Measurements from ENCODE around the gene VASH1.

VASH1 gene

DNA sequence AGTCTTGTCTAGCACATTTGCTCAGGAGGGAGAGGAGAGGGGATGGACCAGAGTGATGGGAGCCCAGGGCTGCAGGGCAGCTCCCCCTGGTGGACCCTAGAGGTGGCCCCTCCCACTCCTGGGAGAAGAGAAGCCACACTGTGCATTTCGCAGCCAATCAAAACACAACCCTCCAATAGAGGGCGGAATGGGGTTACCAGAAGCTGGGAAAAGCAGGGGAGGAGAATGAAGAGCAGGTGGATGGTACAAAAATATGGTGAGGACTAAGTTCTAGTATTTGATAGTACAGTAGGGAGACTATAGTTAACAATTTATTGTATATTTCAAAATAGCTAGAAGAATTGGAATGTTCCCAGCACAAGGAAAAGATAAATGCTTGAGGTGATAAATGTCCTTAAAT lies 23.6 kb downstream of the VASH1 start:
- peak; percentile 45 for DNase-seq (ENCODE audit: low spot score)

DNA sequence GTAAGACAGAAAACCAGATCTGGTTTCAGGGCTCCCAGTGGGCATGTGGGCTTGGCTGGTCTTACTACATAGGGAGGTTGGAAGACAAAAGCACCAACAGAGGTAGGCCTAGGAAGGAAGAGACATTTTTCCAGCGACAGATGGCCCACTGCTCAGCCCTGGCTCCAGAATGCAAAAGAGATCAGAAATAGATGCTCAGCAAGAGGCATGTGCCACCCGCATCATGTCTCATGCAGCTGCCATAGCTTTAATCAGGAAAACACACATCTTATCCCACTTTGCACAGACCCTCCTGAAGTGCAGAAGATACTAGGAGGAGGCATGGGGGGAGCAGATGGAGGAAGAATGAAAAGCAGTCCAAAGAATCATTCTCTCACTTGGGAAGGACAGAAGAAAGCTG lies 25.3 kb downstream of the VASH1 start:
- DNase-seq (ENCODE audit: low spot score): no peak

DNA sequence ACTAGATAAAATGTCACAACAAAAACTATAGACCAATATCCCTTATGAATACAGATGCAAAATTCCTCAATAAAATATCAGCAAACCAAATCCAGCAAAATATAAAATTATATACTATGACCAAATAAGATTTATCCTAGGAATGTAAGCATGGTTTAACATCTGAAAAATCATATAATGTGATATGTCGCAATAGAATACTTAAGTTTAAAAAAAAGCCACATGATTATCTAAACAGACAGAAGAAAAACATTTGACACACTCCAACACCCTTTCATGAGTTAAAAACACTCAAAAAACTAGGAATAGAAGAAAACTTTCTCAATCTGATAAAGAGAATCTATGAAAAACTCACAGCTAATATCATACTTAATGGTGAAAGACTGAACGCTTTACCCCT lies 31.2 kb downstream of the VASH1 start:
- no peak for DNase-seq (ENCODE audit: low spot score)

DNA sequence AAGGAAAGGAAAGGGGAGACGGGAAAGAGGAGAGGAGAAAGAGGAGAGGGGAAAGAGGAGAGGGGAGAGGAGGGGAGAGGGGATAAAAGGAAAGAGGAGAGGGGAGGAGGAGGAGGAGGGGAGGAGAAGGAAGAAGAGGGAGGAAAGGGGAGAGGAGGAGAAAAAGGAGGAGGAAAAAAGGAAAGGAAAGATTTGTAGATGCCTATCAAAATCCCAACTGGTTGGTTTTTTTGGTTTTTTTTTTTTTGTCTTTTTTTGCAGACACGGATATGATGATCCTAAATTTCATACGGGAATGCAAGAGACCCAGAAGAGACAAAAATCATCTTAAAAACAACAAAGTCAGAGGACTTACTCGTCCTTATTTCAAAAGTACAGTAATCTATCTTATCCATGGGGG lies 32.1 kb downstream of the VASH1 start:
- DNase-seq (ENCODE audit: low spot score): no peak

DNA sequence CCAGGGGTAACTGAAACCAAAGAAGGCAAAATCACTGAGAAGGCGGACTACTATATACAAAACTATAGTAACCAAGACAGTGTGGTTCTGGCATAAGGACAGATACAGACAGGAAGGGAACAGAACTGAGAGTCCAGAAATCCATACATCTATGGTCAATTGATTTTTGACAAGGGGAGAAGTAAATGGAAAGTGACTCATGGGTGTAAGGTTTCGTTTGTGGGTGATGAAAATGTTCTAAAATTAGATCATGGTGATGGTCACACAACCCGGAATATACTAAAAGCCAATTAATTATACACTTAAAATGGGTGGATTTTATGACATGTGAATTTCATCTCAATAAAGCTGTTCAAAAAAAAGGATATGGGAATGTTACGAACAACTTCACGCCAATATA lies 32.7 kb downstream of the VASH1 start:
- no peak for DNase-seq (ENCODE audit: low spot score)

DNA sequence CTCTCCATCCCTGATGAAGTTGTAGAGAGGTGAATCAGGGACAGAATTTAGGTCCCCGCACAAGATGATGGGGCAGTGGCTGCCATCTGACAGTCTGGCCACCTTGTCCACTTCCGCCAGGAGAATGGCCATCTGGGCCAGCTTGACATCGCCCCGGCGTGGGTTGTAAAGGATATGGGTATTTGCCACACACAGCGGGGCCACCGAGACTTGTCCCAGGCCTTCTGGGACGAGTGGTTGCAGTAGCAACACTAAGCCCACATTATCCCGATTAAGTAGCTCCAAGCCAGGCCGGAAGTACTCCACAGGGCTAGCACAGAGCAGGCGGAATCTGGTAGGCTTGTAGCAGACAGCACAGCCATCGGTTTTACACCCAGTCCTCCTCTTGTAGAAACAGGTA lies 45.2 kb downstream of the VASH1 start:
- DNase-seq (ENCODE audit: low spot score): no peak

DNA sequence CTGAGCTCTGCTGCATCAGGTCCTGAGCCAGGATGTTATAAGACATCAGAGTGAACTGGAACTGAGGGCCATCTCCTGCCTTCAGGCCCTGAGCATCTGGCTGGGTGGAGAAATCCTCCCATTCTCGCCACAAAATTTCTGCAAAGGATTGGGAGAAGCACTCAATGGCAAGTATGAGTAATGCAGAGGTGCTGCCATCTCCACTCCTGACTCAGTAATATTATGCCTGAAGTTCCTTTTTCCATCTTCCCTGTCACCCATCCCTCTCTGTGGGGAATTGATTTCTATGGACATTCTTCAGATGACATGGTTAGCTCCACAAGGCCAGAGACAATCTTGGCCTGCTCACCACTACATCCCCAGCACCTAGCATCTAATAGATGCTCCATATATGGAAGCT lies 46.7 kb downstream of the VASH1 start:
- no peak for DNase-seq (ENCODE audit: low spot score)

DNA sequence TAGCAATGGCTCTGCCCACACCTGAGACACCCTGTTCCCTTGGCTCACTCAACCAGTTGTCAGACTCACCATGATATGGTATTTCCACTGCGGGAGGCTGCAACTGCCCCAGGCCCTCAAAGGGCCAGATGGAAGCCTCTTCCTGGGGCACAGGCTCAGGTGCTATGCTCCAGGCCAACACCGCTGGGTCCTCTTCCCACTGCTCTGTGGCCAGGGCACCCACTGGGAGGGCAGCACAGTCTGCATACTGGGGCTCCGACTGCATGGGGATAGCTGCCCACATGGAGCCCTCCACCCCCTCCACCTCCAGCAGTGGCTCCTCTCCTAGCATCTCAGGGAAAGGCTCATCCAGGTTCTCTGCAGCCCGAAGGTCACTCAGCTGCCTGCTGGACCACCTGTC lies 47.7 kb downstream of the VASH1 start:
- no peak for DNase-seq (ENCODE audit: low spot score)

DNA sequence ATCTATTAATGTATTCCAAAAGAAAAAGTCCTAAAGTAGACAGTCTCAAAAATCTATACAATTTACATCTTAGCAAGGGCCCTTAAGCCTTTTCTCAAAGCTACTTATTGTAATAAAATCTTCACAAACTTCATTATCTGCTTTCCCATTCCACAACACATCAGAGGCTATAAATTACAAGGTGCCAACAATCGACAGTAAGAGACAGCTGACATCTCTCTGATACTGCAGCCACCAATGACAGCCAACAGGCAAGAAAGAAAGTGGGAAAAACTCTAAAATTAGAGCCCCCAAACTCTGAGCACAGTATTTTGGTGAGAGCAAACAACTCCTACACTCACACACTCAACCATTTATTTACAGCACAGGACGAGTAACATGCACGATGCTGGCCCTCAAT lies 49.3 kb downstream of the VASH1 start:
- DNase-seq (ENCODE audit: low spot score): no peak

DNA sequence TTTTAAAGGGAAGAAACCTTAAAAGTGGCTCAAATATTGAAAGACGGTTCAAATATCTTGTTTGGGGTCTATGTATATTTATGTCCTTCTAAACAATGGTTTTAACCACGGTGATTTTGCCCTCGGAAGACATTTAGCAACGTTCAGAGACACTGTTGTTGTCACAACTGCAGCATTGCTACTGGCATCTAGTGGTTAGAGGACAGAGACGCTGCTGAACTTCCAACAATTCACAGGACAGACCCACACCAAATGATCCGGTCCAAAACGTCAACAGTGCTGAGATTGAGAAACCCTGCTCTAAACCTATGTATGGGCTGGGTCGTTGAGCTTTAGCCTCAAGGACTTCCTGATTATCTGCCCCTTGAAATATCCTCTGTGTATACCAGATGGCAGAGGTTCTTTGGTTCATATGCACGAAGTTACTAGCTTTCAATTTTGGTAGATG lies 49.7 kb downstream of the VASH1 start:
- DNase-seq (ENCODE audit: low spot score): peak; percentile 19

DNA sequence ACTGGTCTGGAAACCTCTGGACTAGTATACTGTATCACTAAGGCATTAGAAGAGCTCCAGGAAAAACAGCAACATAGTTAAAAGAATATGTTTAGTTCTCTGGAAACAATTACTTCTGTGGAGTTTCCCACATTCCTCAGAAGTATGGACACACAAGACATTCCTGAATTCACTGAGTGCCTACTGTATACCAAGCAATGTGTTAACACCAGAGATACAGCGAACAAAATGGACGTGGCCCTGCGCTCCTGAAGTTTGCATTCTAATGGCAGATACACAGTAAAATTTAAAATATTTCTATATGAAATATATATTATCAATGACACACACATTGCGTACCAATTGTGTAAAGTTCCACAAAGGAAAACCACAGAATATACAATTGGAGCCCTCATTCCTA lies 50.3 kb downstream of the VASH1 start:
- DNase-seq (ENCODE audit: low spot score): no peak

DNA sequence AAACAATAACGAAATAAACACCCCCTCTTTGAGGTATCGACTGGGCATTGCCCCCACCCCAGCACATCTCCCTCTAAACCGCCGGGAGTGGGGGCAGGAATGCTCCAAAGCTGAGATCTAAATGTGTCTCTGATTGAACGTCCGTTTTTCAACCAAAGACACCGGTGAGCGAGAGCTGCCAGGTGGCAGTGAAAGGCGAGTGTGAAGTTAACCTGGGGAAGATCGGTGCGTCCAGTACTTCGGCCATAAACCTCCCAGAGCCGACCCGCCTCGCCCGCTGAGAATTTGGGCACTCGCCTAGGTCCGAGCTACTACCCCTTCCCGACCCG lies 50.8 kb downstream of the VASH1 start:
- DNase-seq (ENCODE audit: low spot score): no peak

DNA sequence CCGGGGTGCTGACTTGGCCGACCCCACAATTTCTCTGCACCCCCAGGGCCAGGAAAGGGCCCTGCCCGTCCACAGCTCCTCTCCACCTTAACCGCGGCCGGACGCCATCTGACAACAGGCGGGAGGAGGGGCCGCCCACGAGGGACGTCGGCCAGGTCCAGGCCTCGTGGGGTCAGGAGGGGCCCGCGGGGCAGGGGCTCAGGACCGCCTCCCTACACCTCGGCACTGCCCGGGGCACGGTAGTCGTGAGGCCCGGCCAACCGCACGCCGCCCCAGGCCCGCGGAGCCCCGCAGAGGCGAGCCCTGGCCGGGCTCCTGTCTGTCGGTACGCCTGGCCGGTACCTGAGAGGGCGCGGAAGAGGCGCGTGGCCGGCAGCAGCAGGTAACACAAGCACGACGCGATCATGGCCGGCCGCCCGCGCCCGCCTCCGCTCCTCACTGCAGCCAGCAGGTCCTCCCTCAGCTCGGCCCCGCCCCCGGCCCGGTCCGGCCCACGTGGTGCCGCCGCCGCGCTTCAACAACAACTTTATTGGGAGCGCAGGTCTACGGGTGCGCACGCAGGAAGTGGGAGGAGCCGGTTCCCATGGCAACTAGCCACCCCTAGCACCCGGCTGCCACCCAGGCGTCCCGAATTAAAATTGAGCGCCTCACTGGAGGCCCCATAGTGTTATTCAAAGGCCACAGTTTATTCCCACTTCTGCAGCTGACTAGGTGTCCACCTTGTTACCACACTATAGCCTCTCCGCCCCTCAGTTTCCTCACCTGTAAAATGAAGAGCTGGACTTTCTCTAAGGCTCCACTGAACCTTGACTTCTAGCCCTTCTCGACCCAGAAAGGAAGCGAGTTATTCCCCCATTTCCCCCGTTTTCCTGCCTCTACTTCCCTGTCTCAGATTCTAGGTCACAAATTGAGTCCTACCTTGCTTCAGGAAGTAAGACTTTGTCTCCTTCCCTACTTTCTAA lies 51.4 kb downstream of the VASH1 start, which contains the start of gene ANGEL1:
Gene ANGEL1, minus strand, starts transcription at position 461 of the 962 bp plus-strand sequence. Its CDS starts 55 bp downstream, at position 406.
- DNase-seq (ENCODE audit: low spot score): peak; percentile 96

DNA sequence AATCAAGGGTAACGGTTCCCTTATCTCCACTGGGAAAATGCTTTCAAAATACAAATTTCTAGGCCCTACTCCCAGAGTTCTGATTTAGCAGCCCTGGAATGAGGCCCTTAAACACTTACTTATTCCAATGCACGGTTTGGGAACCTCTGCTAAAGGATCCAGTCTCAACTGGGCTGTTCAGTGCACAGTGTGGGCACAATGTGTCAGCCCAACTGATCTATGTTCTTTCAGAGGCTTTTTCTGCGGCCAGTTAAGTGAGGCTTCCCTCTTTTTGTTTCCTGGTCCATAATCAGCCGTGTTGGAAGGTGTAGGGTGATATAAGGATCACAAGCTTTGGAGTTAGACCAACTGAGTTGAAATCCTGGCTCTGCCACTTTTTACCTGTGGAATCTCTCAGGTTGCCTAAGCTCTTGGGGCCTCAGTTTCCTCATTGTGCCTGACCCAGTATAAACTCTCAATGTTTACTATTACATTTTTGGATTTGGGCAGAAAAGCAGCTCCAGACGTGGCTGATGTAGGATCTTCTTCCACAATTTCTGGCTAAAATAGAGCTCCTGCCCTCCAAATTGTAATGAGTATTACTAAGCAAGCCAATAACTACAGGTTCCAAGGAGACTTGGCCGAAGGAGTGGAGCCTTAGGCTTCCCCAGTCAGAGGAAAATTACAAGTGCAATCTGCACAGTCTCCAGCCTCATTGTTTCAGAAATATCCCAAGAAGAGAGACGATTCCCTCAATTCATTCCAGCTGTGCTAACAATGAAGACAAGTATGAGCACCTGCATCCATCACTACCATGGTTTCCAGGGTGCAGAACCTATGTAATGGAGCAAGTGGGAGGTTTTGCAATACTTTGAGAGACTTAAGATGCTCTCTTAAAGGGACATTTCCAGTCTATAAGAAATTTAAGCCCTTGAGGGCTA lies 53.7 kb downstream of the VASH1 start:
- DNase-seq (ENCODE audit: low spot score): no peak

DNA sequence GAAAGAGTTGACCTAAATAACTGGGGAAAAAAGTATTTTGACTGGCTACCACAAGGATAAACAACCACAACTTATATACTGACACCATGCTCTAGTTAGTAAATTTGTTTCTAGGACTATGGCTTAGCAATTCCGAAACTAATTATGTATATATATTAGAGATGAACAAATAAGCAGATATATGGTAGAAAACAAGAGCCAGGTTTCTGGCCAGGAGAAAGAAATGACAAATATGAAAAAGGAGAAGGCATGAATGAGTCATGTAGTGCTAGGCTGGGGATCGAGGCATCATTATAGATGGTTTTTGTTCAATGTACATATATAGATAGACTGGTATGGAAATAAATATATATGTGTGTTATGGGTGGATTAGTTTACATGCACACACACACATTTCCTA lies 59.4 kb downstream of the VASH1 start:
- no peak for DNase-seq (ENCODE audit: low spot score)

DNA sequence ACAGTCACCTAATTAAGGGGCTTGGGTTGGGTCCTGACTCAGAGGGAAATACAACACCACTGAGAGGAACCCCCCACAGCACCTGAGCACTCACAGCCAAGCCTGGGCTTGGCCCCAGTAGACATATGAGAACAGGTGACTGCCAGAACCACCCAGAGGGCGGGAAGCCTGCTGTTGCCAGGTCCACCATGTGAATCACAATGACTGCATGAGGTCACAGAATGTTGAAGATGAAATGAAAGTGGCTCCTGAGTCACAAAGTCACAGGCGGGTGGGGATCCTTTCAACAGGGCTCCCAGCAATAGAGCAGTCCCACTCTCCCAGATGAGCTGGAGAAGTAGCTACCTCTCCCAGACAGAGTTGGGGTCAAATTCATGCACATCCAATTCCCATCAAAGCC lies 64.9 kb downstream of the VASH1 start, which contains the start of gene LRRC74A:
Gene LRRC74A, plus strand, starts transcription at position 287 of the 400 bp plus-strand sequence. CDS start 290 bp downstream, outside the sequence.
- DNase-seq (ENCODE audit: low spot score): no peak

DNA sequence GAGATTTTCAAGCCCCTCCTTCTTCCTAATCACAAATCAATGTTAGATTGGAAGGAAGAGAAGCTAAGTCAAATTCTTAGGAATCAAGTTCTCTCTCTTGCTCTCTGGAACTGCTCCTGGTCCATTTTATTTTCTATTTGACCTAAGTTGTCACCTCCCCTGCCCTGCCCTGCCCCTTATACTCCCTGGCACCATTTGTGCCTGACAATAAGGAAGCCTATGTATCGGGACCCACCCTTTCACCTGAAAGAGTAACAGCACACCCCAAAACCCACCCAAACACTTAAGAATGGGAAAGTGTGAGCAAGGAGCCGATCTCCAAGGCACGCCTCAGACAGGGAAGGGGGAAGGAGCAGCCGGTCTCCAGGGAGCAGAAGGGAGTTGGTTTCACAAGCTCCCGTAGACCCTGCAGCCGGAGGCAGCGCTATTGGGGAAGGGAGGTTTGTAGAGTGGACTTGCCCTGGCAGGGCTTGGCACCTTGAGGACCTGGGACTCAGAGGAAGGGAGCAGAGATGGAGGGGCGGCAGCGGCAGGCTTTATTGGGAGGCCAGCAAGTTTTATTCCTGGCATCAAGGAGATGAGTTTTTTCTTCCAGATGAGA lies 66.5 kb downstream of the VASH1 start:
- DNase-seq (ENCODE audit: low spot score): no peak

DNA sequence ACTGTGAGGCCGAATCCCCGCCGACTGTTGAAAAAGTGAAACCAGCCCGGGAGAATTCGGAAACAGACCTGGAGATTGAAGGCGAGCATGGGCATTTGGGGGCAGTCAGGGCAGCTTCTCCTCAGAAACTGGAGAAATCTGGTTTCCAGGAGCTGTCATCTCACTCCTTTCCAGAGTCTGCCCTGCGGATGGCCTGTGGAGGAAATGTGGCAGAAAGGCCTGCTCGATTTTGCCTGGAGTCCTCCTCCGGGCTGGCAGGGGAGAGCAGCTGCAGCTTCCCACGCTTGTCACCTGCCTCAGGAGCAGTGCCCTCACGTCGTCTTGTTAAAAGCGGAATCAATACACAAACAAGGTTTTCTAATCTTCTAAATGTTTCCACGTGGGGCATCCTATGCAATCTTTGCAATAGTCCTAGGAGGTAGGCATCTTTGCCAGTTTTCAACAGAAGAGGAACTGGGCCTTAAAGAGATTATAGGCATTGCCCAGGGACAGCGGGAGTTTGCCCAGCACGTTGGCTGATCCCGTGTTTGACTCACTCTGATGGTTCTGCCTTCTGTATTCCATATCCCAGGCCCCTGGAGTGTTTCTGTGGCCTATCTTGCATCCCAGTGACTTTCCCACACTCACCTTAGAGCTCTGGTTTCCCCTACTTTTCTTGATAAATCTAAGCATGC lies 67.2 kb downstream of the VASH1 start:
- no peak for DNase-seq (ENCODE audit: low spot score)

DNA sequence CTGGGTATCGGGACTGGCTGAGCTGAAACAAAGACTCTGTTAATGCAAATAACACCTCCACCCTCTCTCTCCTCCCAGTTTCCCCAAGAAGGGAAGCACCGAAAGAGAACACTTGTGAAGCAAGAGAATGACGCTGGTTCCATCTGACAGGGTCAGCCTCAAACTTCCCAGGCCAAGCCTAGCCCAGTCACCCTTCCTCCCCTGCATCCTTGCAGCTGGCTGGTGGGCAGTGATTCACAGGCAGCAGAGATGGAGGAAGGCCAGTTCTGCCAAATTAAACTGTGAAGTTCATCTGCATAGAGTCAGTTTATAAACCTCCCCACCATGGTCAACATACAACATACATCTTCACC lies 67.7 kb downstream of the VASH1 start:
- no peak for DNase-seq (ENCODE audit: low spot score)

DNA sequence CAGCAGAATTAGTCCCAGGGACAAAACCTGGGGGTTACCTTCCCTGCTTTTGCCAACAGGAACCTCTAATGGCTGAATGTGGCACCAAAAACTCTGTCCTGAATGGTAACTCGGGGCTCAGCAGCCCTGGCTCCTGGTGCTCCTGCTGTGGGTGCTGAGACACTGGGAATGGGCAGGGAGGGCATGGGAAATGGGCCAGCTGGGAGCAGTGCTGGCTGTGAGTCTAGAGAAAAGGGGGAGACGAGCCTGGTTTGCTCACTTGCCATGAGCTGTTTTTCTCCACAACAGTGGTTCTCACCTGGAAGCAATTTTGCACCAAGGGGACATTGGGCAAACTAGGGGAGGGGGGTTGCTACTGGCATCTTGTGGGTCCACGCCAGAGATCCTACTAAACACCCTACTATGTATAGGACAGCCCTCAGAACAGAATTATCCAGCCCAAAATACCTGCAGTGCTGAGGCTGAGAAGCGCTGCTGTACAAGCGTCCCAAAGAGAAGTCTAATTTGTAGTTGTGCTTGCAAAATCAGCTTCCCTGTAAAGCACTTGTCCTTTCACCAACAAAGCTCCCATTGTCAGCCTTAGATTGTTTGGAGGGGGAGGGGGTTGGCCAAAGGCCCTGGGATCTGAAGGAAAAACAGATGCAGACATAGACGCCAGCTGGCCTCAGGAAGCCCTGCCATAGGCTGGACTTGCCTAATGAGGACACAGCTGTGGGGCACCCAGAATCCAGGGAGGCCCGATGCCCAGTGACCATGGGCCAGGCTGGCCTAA lies 68.6 kb downstream of the VASH1 start:
- no peak for DNase-seq (ENCODE audit: low spot score)

DNA sequence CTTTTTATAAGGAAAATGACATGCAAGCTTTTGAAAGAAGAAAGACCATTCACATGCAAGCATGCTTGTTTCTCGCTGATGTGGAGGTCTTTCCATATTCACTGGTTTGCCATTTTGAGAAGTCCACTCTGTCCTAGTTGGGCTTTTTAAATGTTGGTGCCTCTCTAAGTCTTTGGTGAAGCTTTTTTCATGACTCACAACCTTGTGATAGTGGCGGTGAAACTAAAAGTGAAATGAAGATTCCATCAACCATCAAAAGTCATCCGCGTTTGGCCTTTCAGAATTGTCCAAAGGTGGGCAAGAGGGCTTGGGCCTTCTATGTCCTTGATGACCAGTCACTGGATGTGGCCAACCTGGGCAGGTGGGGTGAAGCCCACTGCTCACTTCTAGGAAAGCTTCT lies 69.3 kb downstream of the VASH1 start:
- no peak for DNase-seq (ENCODE audit: low spot score)

All from CD4-positive, alpha-beta T cell treated with Interleukin-6 at 100 ng/mL for 8 hours (primary cell).